ENCODE measurements around the gene CDKN2B.

The CDKN2B gene

DNA sequence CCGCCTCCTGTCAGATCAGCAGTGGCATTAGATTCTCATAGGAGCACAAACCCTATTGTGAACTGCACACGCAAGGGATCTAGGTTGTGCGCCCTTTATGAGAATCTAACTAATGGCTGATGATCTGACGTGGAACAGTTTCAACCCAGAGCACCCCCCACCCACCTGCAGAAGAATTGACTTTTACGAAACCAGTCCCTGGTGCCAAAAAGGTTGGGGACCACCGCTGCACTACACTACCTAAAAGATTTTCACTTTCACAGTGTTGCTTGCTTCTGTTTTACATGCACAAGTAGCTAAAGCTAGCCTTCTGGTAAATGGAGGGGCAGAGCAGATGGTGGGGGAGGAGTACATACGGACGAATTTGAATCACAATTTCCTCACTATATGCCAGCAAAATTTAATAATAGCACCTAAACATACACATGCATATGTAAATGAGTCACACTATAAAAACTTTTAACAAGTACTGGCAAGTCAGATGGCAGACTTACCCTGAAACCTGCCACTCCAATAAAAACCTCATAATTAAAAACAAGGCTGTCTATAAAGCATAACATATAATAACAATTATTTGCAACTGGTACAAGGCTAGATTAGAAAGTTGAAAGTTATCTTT lies 24.0 kb upstream of the CDKN2B start:
- no peak for DNase-seq

DNA sequence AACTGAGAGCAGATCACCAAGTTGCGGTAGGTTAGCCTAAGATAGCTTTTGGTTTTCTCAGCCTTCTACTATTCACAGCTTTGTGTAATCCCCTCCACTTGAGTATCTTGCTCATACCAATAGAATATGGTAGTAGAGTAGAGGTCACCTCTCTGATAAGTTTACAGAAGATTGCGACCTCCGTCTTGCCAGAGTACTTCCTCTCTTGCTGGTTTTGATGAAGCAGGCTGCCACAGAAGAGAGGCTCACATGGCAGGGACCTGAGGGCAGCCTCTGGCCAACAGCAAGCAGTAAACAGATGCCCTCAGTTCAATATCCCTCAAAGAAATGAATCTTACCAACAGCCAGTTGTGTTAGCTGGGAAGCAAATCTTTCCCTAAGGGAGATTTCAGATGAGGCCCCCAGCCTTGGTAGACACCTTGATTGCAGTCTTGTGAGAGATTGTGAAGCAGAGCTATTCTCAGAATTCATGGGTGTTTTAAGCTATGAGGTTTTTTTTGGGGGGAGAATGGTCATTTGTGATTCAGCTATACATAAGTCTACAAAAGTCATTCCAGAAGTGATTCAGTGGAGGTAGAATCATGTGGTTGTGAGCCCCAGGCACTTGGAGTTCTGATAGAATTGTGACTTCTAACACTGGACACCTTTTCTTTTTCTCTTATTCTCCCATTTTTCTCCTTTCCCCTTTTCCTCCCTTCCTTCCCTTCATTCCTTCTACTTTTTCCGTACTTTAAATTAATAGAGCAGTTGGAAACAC lies 22.7 kb upstream of the CDKN2B start:
- DNase-seq = no peak

DNA sequence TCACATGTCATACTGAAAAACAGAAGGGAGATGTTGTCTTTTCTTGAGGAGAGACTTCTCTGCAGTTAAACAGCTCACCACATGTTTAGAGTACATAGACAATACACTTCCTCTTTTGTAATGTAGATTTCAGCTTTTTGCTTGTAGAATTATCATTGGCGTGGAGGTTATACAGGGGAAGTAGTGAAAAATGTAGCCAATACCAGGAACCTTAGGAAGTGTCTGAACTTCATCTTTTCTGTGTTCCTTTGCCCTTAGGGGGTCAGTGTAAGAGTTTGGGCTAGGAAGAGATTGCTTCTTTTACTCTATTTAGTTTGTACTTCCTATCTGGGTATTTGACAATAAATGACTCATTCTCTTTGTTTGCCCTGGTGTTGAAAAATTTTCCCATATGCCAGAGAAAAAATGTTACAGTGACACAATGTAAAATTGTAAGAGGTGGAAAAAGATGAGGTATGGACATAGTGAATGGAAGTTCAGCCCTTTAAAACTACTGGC lies 21.0 kb upstream of the CDKN2B start:
- DNase-seq = no peak

DNA sequence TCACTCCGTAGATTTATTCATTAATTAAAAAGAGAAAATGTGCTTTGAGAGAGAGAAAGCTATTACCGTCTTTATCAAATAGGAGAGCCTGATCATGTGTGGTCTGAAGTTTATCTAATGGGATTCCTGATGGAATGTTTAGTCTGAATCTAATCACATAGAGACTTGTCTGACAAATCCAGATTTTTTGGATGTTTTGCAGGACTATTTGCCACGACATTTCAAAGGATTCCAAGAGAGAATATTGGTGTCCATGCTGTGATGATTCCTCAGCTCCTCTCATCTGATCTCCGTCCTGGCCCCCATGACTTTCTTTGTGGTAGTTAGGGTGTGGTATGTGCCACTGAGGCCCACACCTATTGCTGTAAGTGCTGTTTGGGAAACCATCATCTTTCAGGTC lies 20.1 kb upstream of the CDKN2B start:
- no peak for DNase-seq

DNA sequence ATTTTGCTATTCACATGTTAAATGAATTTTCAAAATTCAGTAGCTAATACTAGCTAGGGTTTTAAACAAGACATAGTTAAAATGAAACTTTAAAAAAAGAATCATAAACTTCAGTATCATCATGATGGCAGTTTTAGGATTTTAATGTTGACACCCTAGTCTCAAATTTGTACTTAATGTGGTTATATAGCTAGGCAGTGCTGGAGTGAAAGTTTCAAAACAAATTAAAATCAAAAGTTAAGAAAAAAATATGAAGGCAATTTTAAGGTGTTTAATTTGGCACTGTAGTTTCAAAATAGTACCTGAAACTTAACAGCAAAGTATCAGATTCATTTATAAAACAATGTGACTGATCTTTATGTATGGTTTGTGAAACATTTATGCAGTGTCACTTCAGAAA lies 19.3 kb upstream of the CDKN2B start:
- DNase-seq = no peak

DNA sequence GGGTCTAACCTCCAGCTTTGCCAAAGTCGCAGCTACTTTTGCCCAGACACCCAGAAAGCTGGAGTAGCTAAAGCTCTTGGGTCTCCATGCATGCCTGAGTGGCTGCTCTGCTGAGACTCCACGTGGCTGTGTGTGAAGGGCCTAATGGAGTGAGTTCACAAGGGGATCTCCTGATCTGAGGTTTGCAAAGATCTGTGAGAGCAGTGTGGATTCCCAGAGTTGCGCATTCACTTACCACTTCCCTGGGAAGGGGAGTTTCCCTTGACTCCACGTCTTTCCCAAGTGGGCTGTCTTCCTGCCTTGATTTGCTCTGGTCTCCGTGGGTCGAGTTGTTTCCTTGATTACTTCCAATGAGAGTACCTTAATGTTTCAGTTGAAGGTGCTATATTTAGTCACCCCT lies 17.6 kb upstream of the CDKN2B start:
- no peak for DNase-seq

DNA sequence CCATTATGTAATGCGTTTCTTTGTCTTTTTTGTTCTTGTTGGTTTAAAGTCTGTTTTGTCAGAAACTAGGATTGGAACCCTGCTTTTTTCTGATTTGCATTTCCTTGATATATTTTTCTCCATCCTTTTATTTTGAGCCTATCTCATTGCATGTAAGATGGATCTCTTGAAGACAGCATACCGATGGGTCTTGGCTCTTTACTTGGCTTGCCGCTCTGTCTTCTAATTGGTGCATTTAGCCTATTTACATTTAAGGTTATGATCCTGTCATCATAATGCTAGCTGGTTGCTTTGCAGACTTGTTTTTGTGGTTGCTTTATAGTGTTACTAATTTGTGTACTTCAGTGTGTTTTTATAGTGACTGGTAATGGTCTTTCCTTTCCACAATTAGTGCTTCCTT lies 13.3 kb upstream of the CDKN2B start:
- DNase-seq = no peak

DNA sequence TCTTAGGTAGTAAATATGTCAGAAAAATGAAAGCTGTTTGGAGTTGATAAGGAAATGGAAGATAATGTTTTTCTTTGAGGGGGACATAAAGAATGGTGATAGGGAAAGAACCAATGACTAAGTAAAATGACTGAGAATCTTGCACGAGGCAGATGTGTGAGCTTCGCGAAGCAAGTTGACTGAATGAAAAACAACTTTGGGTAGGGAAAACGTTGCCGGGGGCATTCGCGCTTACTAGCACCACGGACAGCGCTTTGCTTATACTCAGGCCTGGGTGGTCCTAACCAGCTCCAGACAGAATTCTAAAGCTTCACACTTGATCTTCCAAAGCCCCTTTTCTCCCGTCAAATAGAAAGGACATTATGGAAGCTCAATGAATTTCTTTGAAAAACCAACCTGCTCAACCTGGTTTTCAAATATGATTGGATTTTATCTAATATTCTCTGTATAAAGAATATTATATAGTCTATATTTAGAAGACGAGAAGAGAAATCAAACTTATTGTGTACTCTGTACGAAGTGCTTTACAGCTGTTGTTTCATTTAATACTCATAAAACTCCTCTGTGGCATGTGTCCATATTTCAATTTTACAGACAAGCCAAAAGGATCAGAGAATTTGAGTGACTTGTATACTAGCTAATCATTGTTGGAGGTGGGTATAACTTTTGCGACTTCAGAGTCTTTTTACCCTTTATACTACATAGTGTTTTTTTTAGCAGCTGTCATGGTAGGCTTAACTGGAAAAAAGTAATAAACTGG lies 1.9 kb upstream of the CDKN2B start:
- DNase-seq = no peak

DNA sequence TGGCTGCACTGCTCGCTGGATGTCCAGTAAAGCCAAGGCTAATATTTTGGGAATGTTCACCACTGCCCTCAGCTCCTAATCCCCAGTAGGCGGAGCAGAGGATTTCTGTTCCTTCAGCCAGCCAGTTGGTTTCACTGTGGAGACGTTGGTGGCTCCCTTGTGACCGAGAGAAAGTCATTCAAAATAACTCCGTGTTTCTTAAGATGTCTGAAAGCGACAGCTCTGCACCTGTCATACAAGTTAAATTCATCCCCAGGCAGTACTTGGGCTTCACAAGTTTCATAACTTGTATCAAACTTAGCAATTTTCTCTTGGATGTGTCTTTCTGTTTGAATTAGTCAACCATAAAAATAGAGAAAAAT lies 382 bp upstream of the CDKN2B start:
- no peak for DNase-seq

DNA sequence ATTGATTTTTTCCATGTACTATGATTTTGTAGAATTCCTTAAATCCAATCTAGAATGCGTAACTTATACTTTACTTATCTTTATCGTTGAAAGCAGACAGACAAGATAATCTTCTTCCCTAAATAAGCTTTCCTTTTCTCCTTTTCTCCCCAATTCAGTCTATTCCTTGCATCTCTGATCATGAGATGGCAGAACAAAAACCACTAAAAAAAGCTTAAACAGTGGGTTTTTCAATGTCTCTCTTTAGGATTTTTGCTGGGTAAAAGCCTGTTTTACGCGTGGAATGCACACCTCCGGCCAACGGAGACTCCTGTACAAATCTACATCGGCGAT lies 755 bp downstream of the CDKN2B start:
- no peak for DNase-seq

DNA sequence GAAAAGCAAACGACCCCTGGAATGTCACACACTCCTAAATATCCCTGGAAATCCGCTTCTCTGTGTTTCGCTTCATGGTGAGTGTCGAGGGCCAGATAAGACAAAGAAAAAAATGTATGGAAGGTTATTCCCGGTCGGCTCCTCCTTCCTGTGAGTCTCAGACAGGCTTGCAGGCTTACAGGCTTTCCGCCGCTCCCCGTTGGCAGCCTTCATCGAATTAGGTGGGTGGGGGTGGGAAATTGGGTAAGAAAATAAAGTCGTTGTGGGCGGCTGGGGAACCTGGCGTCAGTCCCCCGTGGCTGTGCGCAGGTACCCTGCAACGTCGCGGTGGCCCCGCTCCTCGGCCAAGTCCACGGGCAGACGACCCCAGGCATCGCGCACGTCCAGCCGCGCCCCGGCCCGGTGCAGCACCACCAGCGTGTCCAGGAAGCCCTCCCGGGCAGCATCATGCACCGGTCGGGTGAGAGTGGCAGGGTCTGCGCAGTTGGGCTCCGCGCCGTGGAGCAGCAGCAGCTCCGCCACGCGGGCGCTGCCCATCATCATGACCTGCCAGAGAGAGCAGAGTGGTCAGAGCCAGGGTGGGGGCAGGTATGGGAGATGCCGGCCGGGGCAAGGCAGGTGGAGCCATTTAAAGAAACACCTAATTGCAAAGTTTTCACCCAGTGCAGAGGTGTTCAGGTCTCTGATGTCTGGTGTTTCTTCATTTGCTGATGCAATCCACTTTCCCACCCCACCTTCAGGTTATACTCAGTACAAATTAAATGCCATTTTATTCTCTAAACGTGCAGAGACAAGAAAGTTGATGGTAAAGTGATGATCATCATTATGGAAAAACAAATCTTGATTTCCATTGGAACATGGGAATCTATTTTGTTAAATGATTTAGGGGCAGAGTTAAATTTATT lies 3.2 kb downstream of the CDKN2B start:
- peak in 1 of 2 experiments; percentile 43 for DNase-seq

DNA sequence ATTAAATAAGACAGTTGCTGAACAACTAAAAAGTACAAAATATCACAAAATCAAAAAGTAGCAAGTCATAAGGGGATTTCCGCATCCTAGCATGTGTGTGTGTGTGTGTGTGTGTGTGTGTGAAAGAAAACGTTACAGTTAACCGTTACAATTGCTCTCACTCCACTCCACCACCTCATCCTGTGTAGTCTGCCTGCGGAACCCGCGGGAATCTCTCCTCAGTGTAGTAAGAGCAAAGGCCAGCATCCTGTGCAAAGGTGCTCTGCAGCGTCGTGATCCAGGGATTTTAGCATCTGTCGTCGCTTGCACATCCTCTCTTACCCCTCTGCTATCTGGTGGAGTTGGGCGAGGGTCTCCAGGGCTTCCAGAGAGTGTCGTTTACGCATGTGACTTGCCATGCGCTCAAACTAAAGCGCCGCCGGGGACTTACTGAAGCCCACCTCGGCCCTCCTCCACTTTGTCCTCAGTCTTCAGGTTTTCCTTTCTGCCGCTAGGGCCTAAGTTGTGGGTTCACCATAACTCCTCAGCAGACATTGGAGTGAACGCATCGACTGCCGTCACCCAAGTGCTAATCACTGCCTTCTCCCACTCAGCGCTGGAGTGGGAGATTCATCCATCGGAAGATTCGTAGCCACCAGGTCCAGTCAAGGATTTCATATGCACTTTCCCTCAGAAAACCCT lies 3.9 kb downstream of the CDKN2B start:
- peak in 1 of 2 experiments; percentile 44 for DNase-seq

DNA sequence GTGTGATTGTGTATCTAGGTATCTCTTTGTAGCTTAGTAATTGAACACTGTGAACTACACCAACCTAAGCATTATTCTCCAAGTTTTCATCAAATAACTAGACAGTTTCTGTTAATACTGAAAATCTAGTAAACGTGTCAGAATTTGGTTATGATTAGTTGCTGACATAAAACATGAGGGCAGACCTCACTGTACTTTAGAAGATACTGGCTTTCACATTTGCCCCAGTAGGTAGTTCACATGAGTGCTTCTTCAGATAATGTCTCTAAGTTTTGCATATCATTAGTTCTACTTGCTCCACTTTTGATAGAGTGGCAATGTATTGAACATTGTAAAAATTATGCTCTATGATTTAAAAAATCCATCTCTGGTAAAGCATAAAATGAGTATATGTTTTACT lies 7.1 kb downstream of the CDKN2B start:
- DNase-seq = no peak

DNA sequence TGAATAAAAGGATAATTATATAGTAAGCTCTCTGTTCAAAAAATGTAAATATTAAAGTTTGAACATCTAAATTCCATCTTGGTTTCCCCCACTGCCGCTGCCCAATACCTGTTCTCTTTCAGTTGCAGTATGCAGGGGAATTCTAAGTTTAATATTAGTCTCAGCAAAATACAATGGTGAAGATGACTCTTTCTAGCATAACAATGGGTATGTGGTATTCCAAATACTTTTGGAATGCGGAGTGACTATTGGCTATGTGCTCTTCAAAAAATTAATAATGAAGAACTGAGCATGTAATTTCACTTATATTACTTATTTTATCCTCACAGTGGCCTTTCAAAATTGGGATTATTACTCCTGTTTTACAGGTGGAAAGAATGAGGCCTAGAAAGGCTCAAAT lies 11.1 kb downstream of the CDKN2B start:
- no peak for DNase-seq

DNA sequence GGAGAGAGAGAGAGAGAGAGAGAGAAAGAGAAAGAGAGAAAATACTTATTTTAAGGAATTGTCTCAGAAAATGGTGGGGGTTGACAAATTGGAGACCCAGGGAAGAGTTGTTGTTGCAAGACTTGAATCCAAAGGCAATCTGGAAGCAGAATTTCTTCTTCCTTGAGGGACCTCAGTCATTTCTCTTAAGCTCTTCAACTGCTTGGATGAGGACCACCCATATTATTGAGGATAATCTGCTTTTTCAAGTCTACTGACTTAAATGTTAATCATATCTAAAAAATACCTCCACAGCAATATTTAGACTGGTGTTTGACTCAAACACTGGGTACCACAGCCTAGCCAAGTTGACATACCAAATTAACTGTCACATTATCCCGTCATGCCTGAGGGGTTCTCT lies 11.6 kb downstream of the CDKN2B start:
- DNase-seq = no peak

DNA sequence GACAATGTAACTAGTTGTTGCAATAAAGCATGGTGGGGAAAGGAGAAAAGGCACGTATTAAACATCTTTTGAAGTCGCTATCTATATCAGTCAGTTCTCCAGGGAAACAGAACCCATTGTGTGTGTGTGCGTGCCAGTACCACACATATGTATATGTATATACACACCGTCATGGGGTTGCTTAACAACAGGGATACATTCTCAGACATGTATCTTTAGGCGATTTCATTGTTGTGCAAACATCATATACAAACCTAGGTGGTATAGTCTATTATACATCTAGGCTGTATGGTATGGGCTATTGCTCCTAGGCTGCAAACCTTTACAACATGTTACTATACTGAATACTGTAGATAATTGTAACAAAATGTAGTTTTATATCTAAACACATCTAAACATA lies 12.2 kb downstream of the CDKN2B start:
- no peak for DNase-seq

DNA sequence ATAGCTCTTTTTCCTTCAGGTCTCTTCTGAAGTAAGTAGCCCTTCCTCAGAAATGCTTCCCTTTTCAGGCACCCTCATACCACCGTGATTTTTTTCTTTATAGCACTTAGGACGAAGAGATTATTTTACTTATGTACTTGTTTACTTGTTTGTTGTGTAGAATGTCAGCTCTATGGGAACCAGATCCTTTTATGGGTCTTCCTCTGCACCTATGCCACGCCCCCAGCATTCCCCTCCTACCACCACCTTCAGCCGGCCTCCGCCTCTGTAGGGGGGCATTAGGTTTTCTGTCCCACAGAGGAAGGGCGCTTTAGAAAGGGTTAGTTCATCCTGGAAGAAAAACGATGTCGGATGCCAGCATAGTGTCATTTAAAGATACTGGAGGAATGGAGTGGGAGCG lies 12.7 kb downstream of the CDKN2B start:
- peak; percentile 60 to 62 for DNase-seq

DNA sequence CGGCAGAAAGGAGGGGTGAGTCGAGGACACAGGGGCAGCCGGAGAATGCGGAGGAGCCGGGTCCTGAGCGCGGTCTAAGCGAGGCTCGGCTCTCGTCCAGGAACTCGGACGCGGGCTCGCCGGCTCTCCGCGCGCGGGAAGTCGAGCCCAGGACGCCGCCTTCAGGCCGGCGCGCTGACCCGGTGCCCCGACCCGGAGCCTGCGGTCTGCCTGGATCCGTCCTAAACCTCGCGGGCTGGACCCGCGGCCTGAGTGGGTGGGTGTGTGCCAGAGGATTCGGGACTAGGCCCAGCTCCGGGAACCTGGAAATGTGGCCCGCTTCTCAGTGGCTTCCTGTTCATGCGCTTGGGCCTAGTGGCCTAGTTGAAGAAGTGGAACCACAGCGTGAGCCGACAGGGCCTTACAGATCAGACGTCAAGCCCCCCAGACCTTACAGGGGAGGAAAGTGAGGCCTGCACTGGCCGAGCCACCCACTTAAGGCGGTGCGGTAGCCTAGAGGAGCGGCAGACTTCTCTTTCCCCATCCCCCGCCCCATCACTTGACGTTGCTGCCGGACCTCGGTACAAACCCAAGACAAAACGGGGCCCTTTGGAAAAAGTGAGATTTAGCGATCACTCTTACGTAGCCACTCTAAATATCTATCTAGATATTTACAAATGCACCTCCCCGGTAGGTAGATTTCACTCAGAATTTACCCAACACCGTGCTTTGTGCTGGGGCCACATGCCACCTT lies 13.3 kb downstream of the CDKN2B start:
- DNase-seq = peak in 1 of 2 experiments; percentile 49

DNA sequence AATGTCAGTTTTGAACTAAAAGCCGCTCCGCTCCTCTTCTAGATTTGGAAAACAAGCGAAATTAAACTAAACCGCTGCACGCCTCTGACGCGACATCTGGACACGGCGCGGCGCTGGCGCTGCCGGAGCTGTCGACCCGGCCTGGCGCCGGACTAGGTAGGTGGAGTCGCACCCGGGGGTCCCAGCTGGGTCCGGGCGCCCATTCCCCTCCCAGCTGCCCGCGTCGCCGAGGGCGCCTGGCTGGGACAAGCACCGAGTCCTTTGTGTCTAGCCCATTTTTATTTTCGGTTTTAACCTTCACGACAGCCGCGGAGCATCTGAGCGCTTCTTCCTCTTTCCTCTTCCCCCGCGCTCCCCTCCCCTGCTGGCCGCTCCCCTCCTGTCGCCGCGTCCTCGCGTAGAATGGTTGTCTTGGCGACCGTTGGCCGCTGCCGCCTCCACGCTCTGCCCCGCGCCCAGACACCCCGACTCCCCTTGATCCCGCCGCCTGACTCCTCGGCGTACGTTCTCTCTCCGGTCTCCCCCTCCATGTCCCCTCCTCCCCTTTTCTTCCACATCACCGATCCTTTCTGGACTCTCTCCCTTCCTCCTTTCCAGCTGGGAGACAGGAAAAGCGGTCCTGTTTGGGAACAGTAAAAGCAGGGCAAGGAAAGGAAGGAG lies 14.0 kb downstream of the CDKN2B start:
- DNase-seq = peak; percentile 78 to 83

DNA sequence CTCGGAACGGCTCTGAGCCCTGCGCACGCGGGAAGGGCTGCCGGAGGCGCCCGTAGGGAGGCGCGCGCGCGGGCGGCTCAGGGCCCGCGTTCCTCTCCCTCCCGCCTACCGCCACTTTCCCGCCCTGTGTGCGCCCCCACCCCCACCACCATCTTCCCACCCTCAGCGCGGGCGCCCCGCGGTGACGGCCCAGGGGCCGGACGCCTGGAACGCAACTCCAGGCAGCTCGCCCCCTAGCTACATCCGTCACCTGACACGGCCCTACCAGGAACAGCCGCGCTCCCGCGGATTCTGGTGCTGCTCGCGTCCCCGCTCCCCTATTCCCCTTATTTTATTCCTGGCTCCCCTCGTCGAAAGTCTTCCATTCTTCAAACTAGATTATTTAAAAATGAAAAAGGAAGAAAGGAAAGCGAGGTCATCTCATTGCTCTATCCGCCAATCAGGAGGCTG lies 14.5 kb downstream of the CDKN2B start, which contains the start of gene CDKN2B-AS1:
CDKN2B-AS1 (plus strand) TSS at position 236 of the 450 bp plus-strand sequence.
- peak; percentile 89 to 91 for DNase-seq

Data from NCI-H2081 (cell line).